Measurements from ENCODE around the gene KCNA10. TPM values are rescaled to one million over a fixed set of nuclear protein-coding genes. Genes with fewer than 3 reads are reported as not detected.

Gene KCNA10
- total and polyA plus RNA-seq, 2 donors (not counting 3 experiments of a cell fraction or from before 2014, with no cell fraction given): not detected

DNA sequence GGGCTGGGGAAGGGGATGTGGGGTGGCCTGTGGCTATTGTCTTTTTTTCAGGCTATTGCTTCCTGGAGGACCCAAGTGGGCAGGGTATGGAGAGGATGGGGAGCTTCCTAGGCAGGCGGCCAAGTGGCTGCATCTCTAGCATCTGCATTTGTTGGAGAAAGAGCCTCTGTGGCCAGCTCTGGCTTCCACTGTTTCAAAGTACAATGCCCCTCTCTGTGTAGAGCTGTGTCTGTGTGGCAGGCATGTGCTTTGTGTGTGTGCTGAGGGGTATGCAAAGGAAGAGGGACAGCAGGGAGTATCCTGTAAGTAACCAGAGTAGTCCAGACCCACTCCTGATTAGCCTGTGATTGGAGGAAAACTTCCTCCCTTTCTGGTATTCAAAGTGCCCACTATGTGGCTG is 46.6 kb upstream of the KCNA10 start:
- H3K4me2 ChIP-seq (ENCODE audit: insufficient read depth, low read length): no peak overlapping the region
- FAIRE-seq (no peak), DNase-seq (ENCODE audit: low read depth, low spot score) (no peak)
- no peak overlapping the region for H3K27ac ChIP-seq (ENCODE audit: insufficient read depth, low read depth, low read length)
- H3K79me2 ChIP-seq (ENCODE audit: control insufficient read depth, insufficient read depth, low read length): no peaks in the 10 kb centered on the region
- no peak for TF ChIP-seq MYC (IDR thresholded peaks at IDR 0.05; ENCODE audit: low read depth, low read length)
- no peak for TF ChIP-seq FOS (IDR thresholded peaks at IDR 0.05; ENCODE audit: borderline replicate concordance, insufficient read depth, low read length)
- TF ChIP-seq CTCF (IDR thresholded peaks at IDR 0.05; ENCODE audit: extremely low read depth in 1 of 2, insufficient read depth in 1 of 2, low read depth in 1 of 2, low read length in 2 of 2): no peak
- no peak for TF ChIP-seq MAX (IDR thresholded peaks at IDR 0.05; ENCODE audit: insufficient read depth, insufficient read length)
- no peak for TF ChIP-seq POLR2A (IDR thresholded peaks at IDR 0.05; ENCODE audit: low read depth, low read length)
- TF ChIP-seq GATA2 (IDR thresholded peaks at IDR 0.05; ENCODE audit: insufficient read depth, insufficient read length, low read depth, low read length): no peak
- no peak for TF ChIP-seq POLR2AphosphoS5 (IDR thresholded peaks at IDR 0.05; ENCODE audit: insufficient read depth, low read depth, low read length)
- no peak for TF ChIP-seq JUN (IDR thresholded peaks at IDR 0.05; ENCODE audit: borderline replicate concordance, insufficient read depth, insufficient read length, low read depth)
- TF ChIP-seq EZH2 (IDR thresholded peaks at IDR 0.05; ENCODE audit: borderline replicate concordance, low read depth, low read length, severe bottlenecking): no peak
- dilution Hi-C loops (cut with MboI; ENCODE audit: extremely low pct_ligation_motif_present, low sequenced_read_pairs) (no loop called here), intact Hi-C loops (cut with micrococcal nuclease) (no loop called here)
- BruUV-seq (replicated peaks): no TSS peak
- no peak overlapping the region for H3K9ac ChIP-seq (replicated peaks; ENCODE audit: extremely low read depth, insufficient read depth, low read length)
- H3K9me3 ChIP-seq (replicated peaks; ENCODE audit: control insufficient read depth, insufficient read depth, low read length): no peaks in the 10 kb centered on the region
- H4K20me1 ChIP-seq (replicated peaks; ENCODE audit: control insufficient read depth, extremely low read depth, insufficient read depth, low read length): no peaks in the 10 kb centered on the region
- H3K36me3 ChIP-seq (ENCODE audit: control insufficient read depth in 2 of 2, extremely low read depth in 1 of 2, insufficient read depth in 2 of 2, low read length in 2 of 2): no peaks in the 10 kb centered on the region
- no peaks in the 10 kb centered on the region for H3K9me1 ChIP-seq (replicated peaks; ENCODE audit: control insufficient read depth, extremely low read depth, insufficient read depth, low read length)
- CTCF ChIA-PET: interaction anchor here (2.6 kb wide), 1 partner anchor 10 kb away, joined by 9 read pairs; no protein-coding TSS in a partner anchor
- no peak overlapping the region for H2AFZ ChIP-seq (ENCODE audit: low read depth, low read length)
- no peak overlapping the region for H3K4me3 ChIP-seq (replicated peaks in 1 of 3; ENCODE audit: insufficient read depth in 1 of 3, low read depth in 1 of 3, low read length in 3 of 3)
- no peaks in the 10 kb centered on the region for H3K4me1 ChIP-seq (ENCODE audit: control insufficient read depth, extremely low read depth, insufficient read depth, low read length)
- H3K27me3 ChIP-seq (ENCODE audit: control insufficient read depth in 2 of 2, insufficient read depth in 2 of 2, low read length in 2 of 2): no peaks in the 10 kb centered on the region
- POLR2A ChIA-PET: no interaction called here
